ENCODE results near the gene CFDP1. TPM values are rescaled to one million over a fixed set of nuclear protein-coding genes. Genes with fewer than 3 reads are reported as not detected.

CFDP1 gene
- total RNA-seq, 2 donors from 2014 or later: 33.6 to 34.7 TPM

- peak overlapping the region; percentile 67 for H3K27ac Mint-ChIP-seq
- no peak overlapping the region for H3K4me3 Mint-ChIP-seq
- no peak for ATAC-seq
- H3K4me1 Mint-ChIP-seq: peaks cover 17% of the 10 kb centered on the region
- no peaks in the 10 kb centered on the region for H3K27me3 Mint-ChIP-seq
- no peaks in the 10 kb centered on the region for H3K9me3 ChIP-seq (ENCODE audit: control insufficient read depth, low read length, poor library complexity, severe bottlenecking)
- no peak for DNase-seq
- no peaks in the 10 kb centered on the region for H3K36me3 Mint-ChIP-seq (ENCODE audit: low read depth)
Observed at GRCh38 chr16:75333721-75334163, 99.6 kb downstream of the CFDP1 start.

GRCh38 chr16:75329943-75330342, 103.4 kb downstream of the CFDP1 start:
- peaks cover 3% of the 10 kb centered on the region for H3K36me3 Mint-ChIP-seq (ENCODE audit: low read depth)
- peaks cover 29% of the 10 kb centered on the region for H3K4me1 Mint-ChIP-seq
- no peak overlapping the region for H3K4me3 Mint-ChIP-seq
- H3K9me3 ChIP-seq (ENCODE audit: control insufficient read depth, low read length, poor library complexity, severe bottlenecking): no peaks in the 10 kb centered on the region
- H3K27ac Mint-ChIP-seq: no peak overlapping the region
- no peak for ATAC-seq
- DNase-seq: no peak
- H3K27me3 Mint-ChIP-seq: no peaks in the 10 kb centered on the region

- no peak for DNase-seq
- Mint-ChIP-seq H3K4me3 (no peak overlapping the region), H3K36me3 (ENCODE audit: low read depth) (peaks cover 6% of the 10 kb centered on the region), H3K27ac (peak overlapping the region; percentile 69), H3K27me3 (no peaks in the 10 kb centered on the region), H3K4me1 (peaks cover 20% of the 10 kb centered on the region)
- ATAC-seq: peak; percentile 53
- H3K9me3 ChIP-seq (ENCODE audit: control insufficient read depth, low read length, poor library complexity, severe bottlenecking): no peaks in the 10 kb centered on the region
Observed at GRCh38 chr16:75326333-75326732, 107.0 kb downstream of the CFDP1 start.

GRCh38 chr16:75323933-75324332, 109.4 kb downstream of the CFDP1 start:
- no peaks in the 10 kb centered on the region for H3K27me3 Mint-ChIP-seq
- peaks cover 6% of the 10 kb centered on the region for H3K36me3 Mint-ChIP-seq (ENCODE audit: low read depth)
- DNase-seq: no peak
- no peak overlapping the region for H3K27ac Mint-ChIP-seq
- peaks cover 33% of the 10 kb centered on the region for H3K4me1 Mint-ChIP-seq
- no peak for ATAC-seq
- H3K4me3 Mint-ChIP-seq: no peak overlapping the region
- no peaks in the 10 kb centered on the region for H3K9me3 ChIP-seq (ENCODE audit: control insufficient read depth, low read length, poor library complexity, severe bottlenecking)

- no peaks in the 10 kb centered on the region for H3K9me3 ChIP-seq (ENCODE audit: control insufficient read depth, low read length, poor library complexity, severe bottlenecking)
- DNase-seq: no peak
- Mint-ChIP-seq H3K36me3 (ENCODE audit: low read depth) (peaks cover 6% of the 10 kb centered on the region), H3K27me3 (no peaks in the 10 kb centered on the region), H3K4me1 (peaks cover 33% of the 10 kb centered on the region), H3K27ac (no peak overlapping the region), H3K4me3 (no peak overlapping the region)
- no peak for ATAC-seq
Observed at GRCh38 chr16:75323198-75323597, 110.1 kb downstream of the CFDP1 start.

- Mint-ChIP-seq H3K27ac (no peak overlapping the region), H3K4me1 (peaks cover 33% of the 10 kb centered on the region), H3K4me3 (no peak overlapping the region), H3K27me3 (no peaks in the 10 kb centered on the region), H3K36me3 (ENCODE audit: low read depth) (peaks cover 6% of the 10 kb centered on the region)
- H3K9me3 ChIP-seq (ENCODE audit: control insufficient read depth, low read length, poor library complexity, severe bottlenecking): no peaks in the 10 kb centered on the region
- ATAC-seq (no peak), DNase-seq (no peak)
Observed at GRCh38 chr16:75322740-75323139, 110.6 kb downstream of the CFDP1 start.

- H3K27ac Mint-ChIP-seq: no peak overlapping the region
- peak overlapping the region; percentile 72 for H3K4me3 Mint-ChIP-seq
- ATAC-seq: no peak
- no peaks in the 10 kb centered on the region for H3K27me3 Mint-ChIP-seq
- H3K36me3 Mint-ChIP-seq (ENCODE audit: low read depth): peaks cover 9% of the 10 kb centered on the region
- H3K9me3 ChIP-seq (ENCODE audit: control insufficient read depth, low read length, poor library complexity, severe bottlenecking): no peaks in the 10 kb centered on the region
- peaks cover 25% of the 10 kb centered on the region for H3K4me1 Mint-ChIP-seq
- DNase-seq: no peak
Observed at GRCh38 chr16:75320435-75320834, 112.9 kb downstream of the CFDP1 start.

GRCh38 chr16:75319513-75320411, 113.5 kb downstream of the CFDP1 start:
- ATAC-seq (peak; percentile 35), DNase-seq (no peak)
- H3K9me3 ChIP-seq (ENCODE audit: control insufficient read depth, low read length, poor library complexity, severe bottlenecking): no peaks in the 10 kb centered on the region
- no peaks in the 10 kb centered on the region for H3K27me3 Mint-ChIP-seq
- H3K4me1 Mint-ChIP-seq: peaks cover 21% of the 10 kb centered on the region
- H3K4me3 Mint-ChIP-seq: peak overlapping the region; percentile 72
- no peak overlapping the region for H3K27ac Mint-ChIP-seq
- H3K36me3 Mint-ChIP-seq (ENCODE audit: low read depth): peaks cover 6% of the 10 kb centered on the region

- H3K9me3 ChIP-seq (ENCODE audit: control insufficient read depth, low read length, poor library complexity, severe bottlenecking): no peaks in the 10 kb centered on the region
- Mint-ChIP-seq H3K27ac (no peak overlapping the region), H3K4me3 (no peak overlapping the region), H3K4me1 (peaks cover 17% of the 10 kb centered on the region), H3K27me3 (no peaks in the 10 kb centered on the region), H3K36me3 (ENCODE audit: low read depth) (peaks cover 5% of the 10 kb centered on the region)
- ATAC-seq (no peak), DNase-seq (no peak)
Observed at GRCh38 chr16:75318737-75319136, 114.6 kb downstream of the CFDP1 start.

GRCh38 chr16:75317532-75317931, 115.8 kb downstream of the CFDP1 start:
- DNase-seq (no peak), ATAC-seq (no peak)
- H3K9me3 ChIP-seq (ENCODE audit: control insufficient read depth, low read length, poor library complexity, severe bottlenecking): no peaks in the 10 kb centered on the region
- Mint-ChIP-seq H3K4me3 (no peak overlapping the region), H3K4me1 (peaks cover 17% of the 10 kb centered on the region), H3K27me3 (no peaks in the 10 kb centered on the region), H3K36me3 (ENCODE audit: low read depth) (peaks cover 5% of the 10 kb centered on the region), H3K27ac (no peak overlapping the region)

- DNase-seq (no peak), ATAC-seq (no peak)
- no peak overlapping the region for H3K4me3 Mint-ChIP-seq
- no peak overlapping the region for H3K27ac Mint-ChIP-seq
- peaks cover 18% of the 10 kb centered on the region for H3K4me1 Mint-ChIP-seq
- H3K27me3 Mint-ChIP-seq: no peaks in the 10 kb centered on the region
- no peaks in the 10 kb centered on the region for H3K9me3 ChIP-seq (ENCODE audit: control insufficient read depth, low read length, poor library complexity, severe bottlenecking)
- H3K36me3 Mint-ChIP-seq (ENCODE audit: low read depth): peaks cover 5% of the 10 kb centered on the region
Observed at GRCh38 chr16:75317101-75317522, 116.2 kb downstream of the CFDP1 start.

- Mint-ChIP-seq H3K4me1 (peaks cover 15% of the 10 kb centered on the region), H3K36me3 (ENCODE audit: low read depth) (peaks cover 5% of the 10 kb centered on the region), H3K4me3 (no peak overlapping the region), H3K27me3 (no peaks in the 10 kb centered on the region), H3K27ac (no peak overlapping the region)
- H3K9me3 ChIP-seq (ENCODE audit: control insufficient read depth, low read length, poor library complexity, severe bottlenecking): no peaks in the 10 kb centered on the region
- DNase-seq (no peak), ATAC-seq (no peak)
Observed at GRCh38 chr16:75315539-75316306, 117.6 kb downstream of the CFDP1 start.

GRCh38 chr16:75312875-75313274, 120.4 kb downstream of the CFDP1 start:
- Mint-ChIP-seq H3K4me1 (peaks cover 16% of the 10 kb centered on the region), H3K4me3 (no peak overlapping the region), H3K36me3 (ENCODE audit: low read depth) (peaks cover 5% of the 10 kb centered on the region), H3K27ac (no peak overlapping the region), H3K27me3 (no peaks in the 10 kb centered on the region)
- ATAC-seq (no peak), DNase-seq (no peak)
- no peaks in the 10 kb centered on the region for H3K9me3 ChIP-seq (ENCODE audit: control insufficient read depth, low read length, poor library complexity, severe bottlenecking)
